ENCODE measurements around the gene UBL7.

- TF ChIP-seq, protein P1, sequence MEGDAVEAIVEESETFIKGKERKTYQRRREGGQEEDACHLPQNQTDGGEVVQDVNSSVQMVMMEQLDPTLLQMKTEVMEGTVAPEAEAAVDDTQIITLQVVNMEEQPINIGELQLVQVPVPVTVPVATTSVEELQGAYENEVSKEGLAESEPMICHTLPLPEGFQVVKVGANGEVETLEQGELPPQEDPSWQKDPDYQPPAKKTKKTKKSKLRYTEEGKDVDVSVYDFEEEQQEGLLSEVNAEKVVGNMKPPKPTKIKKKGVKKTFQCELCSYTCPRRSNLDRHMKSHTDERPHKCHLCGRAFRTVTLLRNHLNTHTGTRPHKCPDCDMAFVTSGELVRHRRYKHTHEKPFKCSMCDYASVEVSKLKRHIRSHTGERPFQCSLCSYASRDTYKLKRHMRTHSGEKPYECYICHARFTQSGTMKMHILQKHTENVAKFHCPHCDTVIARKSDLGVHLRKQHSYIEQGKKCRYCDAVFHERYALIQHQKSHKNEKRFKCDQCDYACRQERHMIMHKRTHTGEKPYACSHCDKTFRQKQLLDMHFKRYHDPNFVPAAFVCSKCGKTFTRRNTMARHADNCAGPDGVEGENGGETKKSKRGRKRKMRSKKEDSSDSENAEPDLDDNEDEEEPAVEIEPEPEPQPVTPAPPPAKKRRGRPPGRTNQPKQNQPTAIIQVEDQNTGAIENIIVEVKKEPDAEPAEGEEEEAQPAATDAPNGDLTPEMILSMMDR (conservative IDR thresholded peaks at IDR 0.05) = no peak
- no peak for TF ChIP-seq EZH2 (IDR thresholded peaks at IDR 0.05; ENCODE audit: low read depth)
Observed at GRCh38 chr15:74420193-74420905, 40.6 kb downstream of the UBL7 start.
